Endothelial cell of umbilical vein (primary cell): ENCODE measurements around the gene MICAL3. TPM values are rescaled to one million over a fixed set of nuclear protein-coding genes. Genes with fewer than 3 reads are reported as not detected.

Experiments used
- BruUV-seq: library from RNA; stranded (reverse); fragments of 400-500 nt; replicated peaks from 2 replicates; lab custom pipeline; 2021; lab: Mats Ljungman, UMichigan
- CTCF ChIA-PET: fragments of 300-600, 350-600 bp; sonication (Branson Sonifier 250); formaldehyde crosslinking; loops from one replicate; lab custom pipeline; 2021; ENCODE audit warnings: antibody characterized with exemption, inconsistent platforms; lab: Charles Lee
- POLR2A ChIA-PET: fragments of 300-600, 350-600 bp; sonication (Branson Sonifier 250); formaldehyde crosslinking; loops from one replicate; lab custom pipeline; 2021; ENCODE audit warnings: antibody characterized with exemption, inconsistent platforms; lab: Charles Lee
- DNase-seq: peaks from one replicate; pipeline ENCODE4 v3.0.0-alpha.2; 2011; ENCODE audit warnings: low read depth, low spot score
- FAIRE-seq: peaks from 2 replicates; lab custom pipeline; 2011; peaks lifted over from hg19 to GRCh38; lab: Jason Lieb, UNC
- H2AFZ ChIP-seq: 2 replicates; pipeline ENCODE4 v1.6.0; 2012; ENCODE audit warnings: low read depth, low read length, control low read depth, inconsistent platforms
- H3K27ac ChIP-seq: 2 replicates; pipeline ENCODE4 v1.5.1; 2011; ENCODE audit warnings: low read depth, mild to moderate bottlenecking, control low read depth, low read length, moderate library complexity; ENCODE audit not compliant: insufficient read depth
- H3K27me3 ChIP-seq, 2 experiments: 2 replicates each; pipeline versions ENCODE4 v1.6.0 to v1.6.1; 2011; ENCODE audit warnings: low read length in 2 of 2, mixed read lengths in 1 of 2; ENCODE audit not compliant: control insufficient read depth in 2 of 2, insufficient read depth in 2 of 2
- H3K36me3 ChIP-seq, 2 experiments: 2 replicates in 1 of 2; 3 replicates in 1 of 2; pipeline ENCODE4 v1.5.1; 2011; ENCODE audit warnings: low read length in 2 of 2, mild to moderate bottlenecking in 1 of 2, moderate library complexity in 1 of 2; ENCODE audit not compliant: control insufficient read depth in 2 of 2, insufficient read depth in 2 of 2; ENCODE audit errors: extremely low read depth in 1 of 2
- H3K4me1 ChIP-seq: 3 replicates; pipeline ENCODE4 v1.5.1; 2011; ENCODE audit warnings: mild to moderate bottlenecking, low read length; ENCODE audit not compliant: control insufficient read depth, insufficient read depth; ENCODE audit errors: extremely low read depth
- H3K4me2 ChIP-seq: 2 replicates; pipeline ENCODE4 v1.6.1; 2011; ENCODE audit warnings: low read length, control low read depth, mixed read lengths; ENCODE audit not compliant: insufficient read depth
- H3K4me3 ChIP-seq, 3 experiments: fragments of 200-600 bp in 1 of 3; sonication (generic), shearing (Covaris generic) in 1 of 3; replicated peaks in 1 of 3; 2 replicates each; pipeline ENCODE4 v1.5.1; 2011 to 2016; ENCODE audit warnings: control low read depth in 3 of 3, low read length in 3 of 3, mild to moderate bottlenecking in 2 of 3, inconsistent platforms in 1 of 3, low read depth in 1 of 3, moderate library complexity in 1 of 3; ENCODE audit not compliant: insufficient read depth in 1 of 3
- H3K79me2 ChIP-seq: 2 replicates; pipeline ENCODE4 v1.6.0; 2012; ENCODE audit warnings: low read length, inconsistent platforms; ENCODE audit not compliant: control insufficient read depth, insufficient read depth
- H3K9ac ChIP-seq: replicated peaks from 2 replicates; pipeline ENCODE3; 2011; ENCODE audit warnings: low read length, control low read depth; ENCODE audit not compliant: insufficient read depth; ENCODE audit errors: extremely low read depth
- H3K9me1 ChIP-seq: replicated peaks from 3 replicates; pipeline ENCODE4 v1.6.0; 2011; ENCODE audit warnings: mild to moderate bottlenecking, low read length; ENCODE audit not compliant: control insufficient read depth, insufficient read depth; ENCODE audit errors: extremely low read depth
- H3K9me3 ChIP-seq: replicated peaks from 2 replicates; pipeline ENCODE4 v1.5.1; 2012; ENCODE audit warnings: low read length, inconsistent platforms; ENCODE audit not compliant: control insufficient read depth, insufficient read depth
- H4K20me1 ChIP-seq: replicated peaks from 2 replicates; pipeline ENCODE3; 2011; ENCODE audit warnings: mild to moderate bottlenecking, low read length; ENCODE audit not compliant: control insufficient read depth, insufficient read depth; ENCODE audit errors: extremely low read depth
- CTCF ChIP-seq, 2 donors: IDR thresholded peaks; 1 replicate in 1 of 2; 2 replicates in 1 of 2; pipeline ENCODE4 v1.5.1; 2011; ENCODE audit warnings: low read length in 2 of 2, mild to moderate bottlenecking in 2 of 2, moderate library complexity in 2 of 2, control low read depth in 1 of 2, inconsistent platforms in 1 of 2, low read depth in 1 of 2; ENCODE audit not compliant: insufficient read depth in 1 of 2; ENCODE audit errors: extremely low read depth in 1 of 2
- EZH2 ChIP-seq: IDR thresholded peaks from 2 replicates; pipeline ENCODE4 v1.6.1; 2012; ENCODE audit warnings: borderline replicate concordance, low read depth, mild to moderate bottlenecking, moderate library complexity, low read length, inconsistent platforms; ENCODE audit not compliant: severe bottlenecking
- GATA2 ChIP-seq: IDR thresholded peaks from 2 replicates; pipeline ENCODE4 v1.7.0; 2011; ENCODE audit warnings: low read depth, mild to moderate bottlenecking, moderate library complexity, mixed read lengths, low read length; ENCODE audit not compliant: insufficient read length, insufficient read depth
- JUN ChIP-seq: IDR thresholded peaks from 2 replicates; pipeline ENCODE4 v1.6.1; 2011; ENCODE audit warnings: borderline replicate concordance, low read depth; ENCODE audit not compliant: insufficient read length, insufficient read depth
- MYC ChIP-seq: IDR thresholded peaks from one replicate; pipeline ENCODE4 v1.6.1; 2011; ENCODE audit warnings: mild to moderate bottlenecking, low read depth, low read length
- POLR2A ChIP-seq: IDR thresholded peaks from 2 replicates; pipeline ENCODE4 v1.6.1; 2012; ENCODE audit warnings: low read depth, mild to moderate bottlenecking, control low read depth, low read length
- dilution Hi-C: fragments of 300-500 bp; cut with MboI; formaldehyde crosslinking; loops from one replicate; pipeline ENCODE4 v1.15.0; 2019; ENCODE audit warnings: low sequenced_read_pairs; ENCODE audit not compliant: extremely low pct_ligation_motif_present
- intact Hi-C: fragments of 100-400 bp; cut with micrococcal nuclease; formaldehyde crosslinking; loops from one replicate; pipeline ENCODE4 v1.10.0; 2022
- polyA plus RNA-seq, 4 experiments: library from polyadenylated mRNA; depleted of rRNA in 3 of 4; stranded (reverse) in 3 of 4; unstranded in 1 of 4; fragments of >200 nt; gene quantifications; 2 replicates each; pipeline versions ENCODE4 v1.2.1 to v1.2.3, GENCODE V29; 2011 to 2012; ENCODE audit warnings: missing spikeins in 1 of 4
- total RNA-seq: library from RNA; stranded (reverse); gene quantifications from 2 replicates; pipeline ENCODE4 v1.2.3, GENCODE V29; 2021
- TF ChIP-seq, protein P1 (sequence below): IDR thresholded peaks from 2 replicates; pipeline ENCODE4 v1.6.1; 2011; ENCODE audit not compliant: insufficient read depth, insufficient read length

The MICAL3 gene
- total and polyA plus RNA-seq, 2 donors (not counting 3 experiments of a cell fraction or from before 2014, with no cell fraction given): 14.5 to 63.7 TPM

- FAIRE-seq (peak; percentile 71), DNase-seq (peak; percentile 49)
- no peak for TF ChIP-seq JUN
- peak; percentile 66 to 88 for TF ChIP-seq CTCF (IDR thresholded peaks at IDR 0.05; ENCODE audit: extremely low read depth in 1 of 2, insufficient read depth in 1 of 2, low read depth in 1 of 2, low read length in 2 of 2)
- Histone ChIP-seq H3K9ac (no peak overlapping the region), H3K36me3 (peaks cover 0 to 4% of the 10 kb centered on the region in 2 experiments), H3K27me3 (no peaks in the 10 kb centered on the region), H3K27ac (no peak overlapping the region), H3K9me3 (no peaks in the 10 kb centered on the region), H3K79me2 (no peaks in the 10 kb centered on the region), H3K4me3 (no peak overlapping the region), H3K9me1 (no peaks in the 10 kb centered on the region), H3K4me2 (no peak overlapping the region), H4K20me1 (no peaks in the 10 kb centered on the region), H3K4me1 (no peaks in the 10 kb centered on the region), H2AFZ (no peak overlapping the region)
- no TSS peak for BruUV-seq
- dilution Hi-C loops: no loop called here
- intact Hi-C loops: loop anchor here (1.0 to 2.0 kb wide), 4 partner anchors 43 to 334 kb away; no protein-coding TSS in a partner anchor
- ChIA-PET CTCF (interaction anchor here (0.6 to 7.4 kb wide), 38 partner anchors 8 to 668 kb away, joined by 3 to 122 read pairs (median 4); partner anchors contain the start of genes BID and PEX26), POLR2A (interaction anchor here (1.0 kb wide), 1 partner anchor 334 kb away, joined by 3 read pairs; no protein-coding TSS in a partner anchor)
Measured at GRCh38 chr22:17742527-17742902, 281.8 kb downstream of the MICAL3 start.

DNA sequence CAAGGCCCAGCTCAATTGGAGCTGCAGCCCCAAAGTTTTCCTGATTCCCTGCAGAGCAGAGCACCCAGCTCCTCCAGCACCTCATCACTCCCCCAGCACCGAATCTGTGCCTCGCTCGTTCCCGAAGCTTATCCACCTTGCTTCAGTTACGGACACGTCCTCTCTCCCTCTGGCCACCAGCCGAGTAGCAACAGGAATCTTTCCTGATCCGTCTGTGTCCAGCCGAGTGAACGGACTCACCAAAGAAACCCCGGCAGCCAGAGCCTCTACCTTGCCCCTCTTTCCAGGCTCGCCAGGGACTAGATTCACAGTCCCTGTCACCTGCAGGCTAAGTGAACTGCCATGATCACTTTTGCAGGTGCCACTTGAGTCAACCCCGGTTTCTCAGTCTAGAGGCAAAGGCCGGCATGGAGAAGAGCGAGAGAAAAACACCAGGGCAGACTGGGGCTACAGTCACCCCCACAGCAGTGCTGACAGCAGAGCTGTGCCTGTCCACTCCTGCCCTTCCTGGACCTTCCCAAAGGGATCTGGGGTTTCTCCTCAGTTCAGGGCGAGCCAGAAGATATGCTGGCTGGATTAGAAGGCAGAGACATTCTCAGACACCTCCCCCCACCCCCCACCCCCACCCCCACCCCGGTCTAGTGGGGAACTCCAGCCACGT lies 282.4 kb downstream of the MICAL3 start:
- no peak for FAIRE-seq
- intact Hi-C loops (loop anchor here (1.0 to 2.0 kb wide), 4 partner anchors 43 to 334 kb away; no protein-coding TSS in a partner anchor), dilution Hi-C loops (no loop called here)
- Histone ChIP-seq H3K9me1 (no peaks in the 10 kb centered on the region), H2AFZ (no peak overlapping the region), H3K27me3 (no peaks in the 10 kb centered on the region), H3K79me2 (no peaks in the 10 kb centered on the region), H3K4me3 (no peak overlapping the region), H3K27ac (no peak overlapping the region), H3K4me1 (no peaks in the 10 kb centered on the region), H4K20me1 (no peaks in the 10 kb centered on the region), H3K4me2 (no peak overlapping the region), H3K9ac (no peak overlapping the region), H3K9me3 (no peaks in the 10 kb centered on the region), H3K36me3 (peaks cover 0 to 5% of the 10 kb centered on the region in 2 experiments)
- no TSS peak for BruUV-seq
- ChIA-PET CTCF (interaction anchor here (0.6 to 7.4 kb wide), 35 partner anchors 8 to 667 kb away, joined by 3 to 122 read pairs (median 4); partner anchors contain the start of genes BID and PEX26), POLR2A (interaction anchor here (1.0 kb wide), 1 partner anchor 334 kb away, joined by 3 read pairs; no protein-coding TSS in a partner anchor)
- TF ChIP-seq GATA2: no peak
- TF ChIP-seq MYC: no peak
- no peak for TF ChIP-seq CTCF (IDR thresholded peaks at IDR 0.05; ENCODE audit: extremely low read depth in 1 of 2, insufficient read depth in 1 of 2, low read depth in 1 of 2, low read length in 2 of 2)
- no peak for TF ChIP-seq EZH2
- TF ChIP-seq POLR2A: no peak
- no peak for TF ChIP-seq JUN
- TF ChIP-seq, protein P1, sequence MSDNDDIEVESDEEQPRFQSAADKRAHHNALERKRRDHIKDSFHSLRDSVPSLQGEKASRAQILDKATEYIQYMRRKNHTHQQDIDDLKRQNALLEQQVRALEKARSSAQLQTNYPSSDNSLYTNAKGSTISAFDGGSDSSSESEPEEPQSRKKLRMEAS: no peak
- no peak for DNase-seq
